Ramos (cell line): ENCODE results near the gene AGRN.
"Not testable (repeated sequence)": the region's sequence is repeated elsewhere in the genome, so short reads cannot be mapped to it uniquely, and the experiment has no call there.

Experiments
- in situ Hi-C: fragments of 300-500 bp; cut with MboI; formaldehyde crosslinking; loops from one replicate; pipeline ENCODE4 v1.14.3; 2022; ENCODE audit warnings: low sequenced_read_pairs; ENCODE audit not compliant: unreplicated experiment

Gene AGRN

DNA sequence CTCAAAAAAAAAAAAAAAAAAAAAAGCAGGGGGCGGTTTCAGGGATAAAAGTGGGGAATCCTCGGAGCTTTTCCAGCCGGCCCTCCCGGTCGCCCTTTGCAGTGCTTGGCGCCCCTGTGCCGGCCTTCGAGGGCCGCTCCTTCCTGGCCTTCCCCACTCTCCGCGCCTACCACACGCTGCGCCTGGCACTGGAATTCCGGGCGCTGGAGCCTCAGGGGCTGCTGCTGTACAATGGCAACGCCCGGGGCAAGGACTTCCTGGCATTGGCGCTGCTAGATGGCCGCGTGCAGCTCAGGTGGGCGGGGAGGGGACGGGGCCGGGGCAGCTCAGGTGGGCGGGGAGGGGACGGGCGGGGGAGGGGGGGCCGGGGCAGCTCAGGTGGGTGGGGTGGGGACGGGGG, 28.8 kb downstream of the AGRN start:
- in situ Hi-C loops, result no loop called here

DNA sequence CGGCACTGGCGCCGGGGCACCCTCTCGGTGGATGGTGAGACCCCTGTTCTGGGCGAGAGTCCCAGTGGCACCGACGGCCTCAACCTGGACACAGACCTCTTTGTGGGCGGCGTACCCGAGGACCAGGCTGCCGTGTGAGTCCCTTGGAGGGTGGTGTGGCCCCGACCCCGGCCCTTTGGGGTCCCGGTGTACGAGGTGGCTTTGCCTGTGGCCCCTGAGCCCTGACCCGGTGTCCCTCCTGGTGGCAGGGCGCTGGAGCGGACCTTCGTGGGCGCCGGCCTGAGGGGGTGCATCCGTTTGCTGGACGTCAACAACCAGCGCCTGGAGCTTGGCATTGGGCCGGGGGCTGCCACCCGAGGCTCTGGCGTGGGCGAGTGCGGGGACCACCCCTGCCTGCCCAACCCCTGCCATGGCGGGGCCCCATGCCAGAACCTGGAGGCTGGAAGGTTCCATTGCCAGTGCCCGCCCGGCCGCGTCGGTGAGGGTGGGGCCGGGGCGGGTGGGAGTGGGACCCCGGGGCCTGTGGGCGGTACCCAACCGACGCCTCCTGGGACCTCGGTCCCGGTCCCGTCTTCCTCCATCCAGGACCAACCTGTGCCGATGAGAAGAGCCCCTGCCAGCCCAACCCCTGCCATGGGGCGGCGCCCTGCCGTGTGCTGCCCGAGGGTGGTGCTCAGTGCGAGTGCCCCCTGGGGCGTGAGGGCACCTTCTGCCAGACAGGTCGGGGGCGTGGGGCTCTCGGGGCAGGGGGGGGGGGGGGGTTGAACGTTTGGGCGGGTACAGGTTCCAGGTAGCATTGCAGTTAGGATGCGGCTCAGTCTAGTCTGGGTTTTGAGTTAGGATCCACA, 29.6 kb downstream of the AGRN start:
- in situ Hi-C loops, result loop anchor here (5.0 kb wide), 1 partner anchor 63 kb away; no protein-coding TSS in a partner anchor

DNA sequence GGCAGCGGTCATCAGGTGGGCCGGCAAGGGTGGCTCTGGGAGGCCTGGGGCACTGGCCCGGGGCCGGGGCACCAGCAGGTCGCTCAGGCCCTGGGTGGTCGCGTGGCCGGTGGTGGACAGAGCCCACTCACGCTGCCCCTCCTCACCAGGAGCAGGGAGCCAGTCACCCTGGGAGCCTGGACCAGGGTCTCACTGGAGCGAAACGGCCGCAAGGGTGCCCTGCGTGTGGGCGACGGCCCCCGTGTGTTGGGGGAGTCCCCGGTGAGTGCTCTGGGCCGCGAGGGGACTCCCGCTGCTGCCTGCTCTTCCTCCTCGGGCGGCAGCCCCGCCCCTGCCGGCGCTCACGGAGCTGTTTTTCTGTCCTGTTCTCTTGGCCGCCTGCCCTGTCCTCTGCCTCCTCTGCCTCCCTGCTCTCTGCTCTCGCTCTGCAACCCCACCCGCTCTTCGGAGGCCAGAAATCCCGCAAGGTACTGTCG, 30.7 kb downstream of the AGRN start:
- in situ Hi-C loops, result loop anchor here (5.0 kb wide), 1 partner anchor 62 kb away; no protein-coding TSS in a partner anchor

DNA sequence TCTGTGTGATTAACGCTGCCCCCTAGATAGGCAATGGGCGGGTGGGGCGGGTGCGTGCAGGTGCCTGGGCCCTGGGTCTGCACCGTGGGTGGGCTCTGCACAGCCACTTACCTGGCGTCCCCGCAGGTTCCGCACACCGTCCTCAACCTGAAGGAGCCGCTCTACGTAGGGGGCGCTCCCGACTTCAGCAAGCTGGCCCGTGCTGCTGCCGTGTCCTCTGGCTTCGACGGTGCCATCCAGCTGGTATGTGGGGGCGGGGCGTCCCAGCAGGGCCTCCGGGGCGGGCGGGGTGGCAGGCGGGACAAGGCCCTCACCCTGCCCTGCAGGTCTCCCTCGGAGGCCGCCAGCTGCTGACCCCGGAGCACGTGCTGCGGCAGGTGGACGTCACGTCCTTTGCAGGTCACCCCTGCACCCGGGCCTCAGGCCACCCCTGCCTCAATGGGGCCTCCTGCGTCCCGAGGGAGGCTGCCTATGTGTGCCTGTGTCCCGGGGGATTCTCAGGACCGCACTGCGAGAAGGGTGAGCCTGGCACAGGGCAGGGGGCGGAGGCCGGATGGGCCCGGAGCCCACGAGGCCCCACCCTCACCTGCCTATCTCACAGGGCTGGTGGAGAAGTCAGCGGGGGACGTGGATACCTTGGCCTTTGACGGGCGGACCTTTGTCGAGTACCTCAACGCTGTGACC, 31.3 kb downstream of the AGRN start:
- in situ Hi-C loops, result loop anchor here (5.0 kb wide), 1 partner anchor 61 kb away; no protein-coding TSS in a partner anchor

DNA sequence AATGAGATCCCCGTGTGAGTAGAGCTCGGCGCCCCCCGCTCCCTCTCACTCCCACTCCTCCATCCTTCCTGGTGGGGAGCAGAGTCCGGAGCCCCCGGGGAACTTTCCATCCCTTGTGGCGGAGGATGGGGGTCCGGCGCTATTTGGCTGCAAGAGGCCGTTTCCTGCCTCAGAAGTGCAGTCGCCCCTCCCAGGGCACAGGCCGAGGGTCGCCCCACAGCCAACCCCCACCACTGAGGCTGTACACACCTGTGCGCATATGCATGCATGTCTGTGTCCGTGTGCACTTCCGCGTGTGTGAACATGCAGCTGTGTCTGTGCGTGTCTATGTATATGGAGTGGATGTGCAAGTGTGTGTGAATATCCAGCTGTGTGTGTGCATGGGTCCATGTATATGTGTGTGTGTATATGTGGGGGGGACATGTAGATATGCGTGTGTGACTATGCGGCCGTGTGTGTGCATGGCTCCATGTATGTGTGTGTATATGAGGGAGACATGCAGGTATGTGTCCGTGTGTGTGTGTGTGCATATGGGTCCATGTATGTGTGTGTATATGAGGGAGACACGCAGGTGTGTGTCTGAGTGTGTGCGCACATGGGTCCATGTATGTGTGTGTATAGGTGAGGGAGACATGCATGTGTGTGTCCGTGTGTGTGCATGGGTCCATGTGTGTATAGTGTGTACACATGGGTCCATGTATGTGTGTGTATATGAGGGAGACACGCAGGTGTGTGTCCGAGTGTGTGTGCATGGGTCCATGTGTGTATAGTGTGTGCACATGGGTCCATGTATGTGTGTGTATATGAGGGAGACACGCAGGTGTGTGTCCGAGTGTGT, 32.3 kb downstream of the AGRN start:
- in situ Hi-C loops, result loop anchor here (5.0 kb wide), 1 partner anchor 60 kb away; no protein-coding TSS in a partner anchor

DNA sequence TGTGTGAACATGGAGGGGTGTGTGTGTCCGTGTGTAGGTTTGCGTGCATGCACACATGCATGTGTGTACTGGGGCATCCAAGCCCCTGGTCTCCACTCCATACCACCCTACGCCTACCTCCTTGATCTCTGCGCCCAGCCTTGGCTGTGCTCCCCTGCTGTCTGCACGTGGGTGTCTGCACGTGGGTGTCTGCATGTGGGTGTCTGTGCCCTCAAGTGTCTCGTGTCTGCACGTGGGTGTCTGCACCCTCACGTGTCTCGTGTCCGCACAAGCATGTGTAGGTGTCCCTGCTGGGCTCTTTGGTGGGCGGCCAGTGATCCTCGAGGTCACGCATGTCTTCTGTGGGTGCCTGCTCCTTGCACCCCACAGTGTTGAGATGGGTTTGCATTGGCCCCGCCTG, 33.1 kb downstream of the AGRN start:
- in situ Hi-C loops, result loop anchor here (5.0 kb wide), 1 partner anchor 59 kb away; no protein-coding TSS in a partner anchor

DNA sequence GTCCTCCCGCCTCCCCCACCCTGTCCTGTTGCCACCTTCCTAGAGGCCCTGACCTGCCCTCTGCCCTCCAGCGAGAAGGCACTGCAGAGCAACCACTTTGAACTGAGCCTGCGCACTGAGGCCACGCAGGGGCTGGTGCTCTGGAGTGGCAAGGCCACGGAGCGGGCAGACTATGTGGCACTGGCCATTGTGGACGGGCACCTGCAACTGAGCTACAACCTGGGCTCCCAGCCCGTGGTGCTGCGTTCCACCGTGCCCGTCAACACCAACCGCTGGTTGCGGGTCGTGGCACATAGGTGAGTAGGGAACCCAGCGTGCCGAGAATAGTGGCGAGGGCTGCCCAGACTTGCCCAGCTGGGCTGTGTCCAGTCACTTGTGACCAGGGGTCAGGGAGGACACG, 33.8 kb downstream of the AGRN start:
- in situ Hi-C loops, result loop anchor here (5.0 kb wide), 1 partner anchor 59 kb away; no protein-coding TSS in a partner anchor

DNA sequence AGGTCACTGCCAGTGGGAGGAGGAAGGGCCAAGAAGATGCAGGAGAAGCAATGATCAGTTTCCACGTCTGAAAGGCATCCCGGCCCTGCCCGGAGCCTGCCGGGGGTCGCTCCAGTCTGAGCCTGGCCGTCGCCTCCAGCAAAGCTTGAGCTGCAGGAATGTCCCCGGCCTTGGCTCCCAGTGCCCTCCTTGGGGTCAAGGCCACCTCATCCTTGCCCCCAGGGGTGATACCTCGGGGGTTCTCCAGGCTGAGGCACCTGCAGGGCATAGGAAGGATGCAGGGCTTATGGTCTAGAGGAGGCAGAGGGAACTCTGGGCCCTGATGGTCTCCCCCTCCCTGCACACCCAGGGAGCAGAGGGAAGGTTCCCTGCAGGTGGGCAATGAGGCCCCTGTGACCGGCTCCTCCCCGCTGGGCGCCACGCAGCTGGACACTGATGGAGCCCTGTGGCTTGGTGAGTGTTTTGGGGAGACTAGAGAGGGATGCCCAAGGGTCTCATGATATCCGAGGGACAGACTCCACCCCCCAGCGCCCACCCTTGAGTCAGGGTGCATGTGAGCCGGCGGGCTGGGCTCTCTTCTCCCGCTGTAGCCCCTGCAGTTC, 34.3 kb downstream of the AGRN start:
- in situ Hi-C loops, result loop anchor here (5.0 kb wide), 1 partner anchor 58 kb away; no protein-coding TSS in a partner anchor

DNA sequence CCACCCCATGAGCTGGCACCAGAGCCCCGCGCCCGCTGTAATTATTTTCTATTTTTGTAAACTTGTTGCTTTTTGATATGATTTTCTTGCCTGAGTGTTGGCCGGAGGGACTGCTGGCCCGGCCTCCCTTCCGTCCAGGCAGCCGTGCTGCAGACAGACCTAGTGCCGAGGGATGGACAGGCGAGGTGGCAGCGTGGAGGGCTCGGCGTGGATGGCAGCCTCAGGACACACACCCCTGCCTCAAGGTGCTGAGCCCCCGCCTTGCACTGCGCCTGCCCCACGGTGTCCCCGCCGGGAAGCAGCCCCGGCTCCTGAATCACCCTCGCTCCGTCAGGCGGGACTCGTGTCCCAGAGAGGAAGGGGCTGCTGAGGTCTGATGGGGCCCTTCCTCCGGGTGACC, 35.1 kb downstream of the AGRN start:
- in situ Hi-C loops, result loop anchor here (5.0 kb wide), 1 partner anchor 57 kb away; no protein-coding TSS in a partner anchor

DNA sequence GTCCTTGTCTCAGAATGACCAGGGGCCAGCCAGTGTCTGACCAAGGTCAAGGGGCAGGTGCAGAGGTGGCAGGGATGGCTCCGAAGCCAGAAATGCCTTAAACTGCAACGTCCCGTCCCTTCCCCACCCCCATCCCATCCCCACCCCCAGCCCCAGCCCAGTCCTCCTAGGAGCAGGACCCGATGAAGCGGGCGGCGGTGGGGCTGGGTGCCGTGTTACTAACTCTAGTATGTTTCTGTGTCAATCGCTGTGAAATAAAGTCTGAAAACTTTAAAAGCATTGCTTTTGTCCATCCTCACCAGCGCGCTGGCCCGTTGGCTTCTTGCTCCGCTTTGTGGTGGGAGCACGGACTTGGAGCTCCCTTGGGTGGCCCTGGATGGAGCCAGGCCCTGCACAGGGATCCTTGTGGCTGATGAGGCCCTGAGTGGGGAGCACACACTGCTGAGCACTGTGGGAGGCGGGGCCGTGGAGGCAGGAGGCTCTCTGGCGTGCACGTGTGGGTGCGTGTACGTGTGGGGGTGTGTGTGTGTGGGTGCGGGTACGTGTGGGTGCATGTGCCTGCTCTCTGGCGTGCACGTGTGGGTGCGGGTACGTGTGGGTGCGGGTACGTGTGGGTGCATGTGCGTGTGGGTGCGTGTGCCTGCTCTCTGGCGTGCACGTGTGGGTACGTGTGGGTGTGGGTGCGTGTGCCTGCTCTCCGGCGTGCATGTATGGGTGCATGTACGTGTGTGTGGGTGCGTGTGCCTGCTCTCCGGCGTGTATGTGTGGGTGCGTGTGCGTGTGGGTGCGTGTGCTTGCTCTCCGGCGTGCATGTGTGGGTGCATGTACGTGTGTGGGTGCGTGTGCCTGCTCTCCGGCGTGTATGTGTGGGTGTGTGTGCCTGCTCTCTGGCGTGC, 36.2 kb downstream of the AGRN start:
- in situ Hi-C loops, result no loop called here

DNA sequence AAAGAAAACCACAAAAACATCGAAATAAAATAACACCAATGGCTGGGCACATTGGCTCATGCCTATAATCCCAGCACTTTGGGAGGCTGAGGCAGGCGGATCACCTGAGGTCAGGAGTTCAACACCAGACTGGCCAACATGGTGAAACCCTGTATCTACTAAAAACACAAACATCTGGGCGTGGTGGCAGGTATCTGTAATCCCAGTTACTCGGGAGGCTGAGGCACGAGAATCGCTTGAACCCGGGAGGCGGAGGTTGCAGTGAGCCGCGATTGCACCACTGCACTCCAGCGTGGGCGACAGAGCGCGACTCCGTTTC, 37.8 kb downstream of the AGRN start:
- in situ Hi-C loops, result not testable (repeated sequence)

DNA sequence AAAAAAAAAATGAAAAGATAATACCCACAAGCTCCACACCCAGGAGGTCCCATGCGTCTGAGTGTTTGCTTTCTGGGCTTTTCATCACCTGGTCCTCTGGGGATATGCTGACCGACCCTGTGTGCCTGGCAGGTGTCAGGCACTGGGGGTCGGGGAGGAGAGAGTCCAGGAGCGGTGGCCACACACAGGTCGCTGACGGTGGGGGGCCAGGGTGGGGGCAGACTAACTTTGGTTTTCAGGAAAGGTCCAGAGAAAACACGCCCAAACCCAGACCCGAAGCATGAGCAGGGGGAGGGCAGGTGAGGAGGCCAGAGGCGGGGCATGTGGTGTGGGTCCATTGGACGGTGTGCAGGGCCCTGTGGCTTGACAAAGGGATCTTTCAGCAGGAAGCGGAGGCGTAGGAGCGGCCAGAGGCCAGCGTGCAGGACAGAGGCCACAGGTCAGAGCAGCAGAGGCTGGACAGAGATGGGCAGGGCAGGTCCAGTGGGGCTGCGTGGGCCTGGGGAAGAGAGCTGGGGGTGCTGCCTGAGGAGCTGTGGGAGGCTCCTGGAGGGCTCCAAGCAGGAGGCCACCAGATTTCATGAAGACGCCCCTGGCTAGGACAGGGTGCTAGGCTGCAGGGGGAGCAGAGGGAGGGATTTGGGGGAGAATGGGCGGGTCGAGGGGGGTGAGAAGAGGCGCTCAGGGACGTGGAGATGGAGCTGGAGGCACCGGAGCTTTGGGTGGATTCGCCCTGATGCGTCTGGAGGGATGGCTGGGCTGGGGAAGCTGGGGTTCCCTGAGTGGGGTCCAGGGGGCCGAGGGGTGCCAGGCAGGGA, 38.4 kb downstream of the AGRN start:
- in situ Hi-C loops, result no loop called here

DNA sequence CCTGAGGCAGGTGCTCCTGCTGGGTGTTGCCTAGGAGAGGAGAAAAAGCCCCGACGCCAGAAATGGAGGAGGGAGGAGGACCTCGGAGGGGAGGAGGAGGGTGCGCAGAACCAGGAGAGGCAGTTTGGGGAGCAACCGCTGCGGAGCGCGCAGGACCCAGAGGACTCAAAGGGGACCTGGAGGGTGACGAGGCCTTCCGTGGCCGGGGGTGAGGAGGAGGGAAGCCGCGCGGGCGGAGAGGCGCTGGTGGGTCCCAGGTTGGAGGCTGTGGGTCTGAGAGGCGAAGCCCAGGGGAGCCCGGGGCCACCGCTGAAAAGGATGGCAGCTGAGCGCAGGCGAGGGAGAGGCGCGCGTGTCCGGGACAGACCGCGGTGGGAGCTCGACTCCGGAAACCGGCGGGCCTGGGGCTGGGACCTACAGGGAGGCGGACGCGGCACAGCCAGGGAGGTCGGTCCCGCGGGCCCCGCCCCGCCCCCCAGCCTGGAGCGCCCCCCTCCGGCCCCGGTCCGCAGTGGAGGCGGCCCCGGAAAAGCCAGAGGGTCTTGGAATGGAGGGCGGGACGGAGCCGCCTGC, 39.1 kb downstream of the AGRN start:
- in situ Hi-C loops, result no loop called here

DNA sequence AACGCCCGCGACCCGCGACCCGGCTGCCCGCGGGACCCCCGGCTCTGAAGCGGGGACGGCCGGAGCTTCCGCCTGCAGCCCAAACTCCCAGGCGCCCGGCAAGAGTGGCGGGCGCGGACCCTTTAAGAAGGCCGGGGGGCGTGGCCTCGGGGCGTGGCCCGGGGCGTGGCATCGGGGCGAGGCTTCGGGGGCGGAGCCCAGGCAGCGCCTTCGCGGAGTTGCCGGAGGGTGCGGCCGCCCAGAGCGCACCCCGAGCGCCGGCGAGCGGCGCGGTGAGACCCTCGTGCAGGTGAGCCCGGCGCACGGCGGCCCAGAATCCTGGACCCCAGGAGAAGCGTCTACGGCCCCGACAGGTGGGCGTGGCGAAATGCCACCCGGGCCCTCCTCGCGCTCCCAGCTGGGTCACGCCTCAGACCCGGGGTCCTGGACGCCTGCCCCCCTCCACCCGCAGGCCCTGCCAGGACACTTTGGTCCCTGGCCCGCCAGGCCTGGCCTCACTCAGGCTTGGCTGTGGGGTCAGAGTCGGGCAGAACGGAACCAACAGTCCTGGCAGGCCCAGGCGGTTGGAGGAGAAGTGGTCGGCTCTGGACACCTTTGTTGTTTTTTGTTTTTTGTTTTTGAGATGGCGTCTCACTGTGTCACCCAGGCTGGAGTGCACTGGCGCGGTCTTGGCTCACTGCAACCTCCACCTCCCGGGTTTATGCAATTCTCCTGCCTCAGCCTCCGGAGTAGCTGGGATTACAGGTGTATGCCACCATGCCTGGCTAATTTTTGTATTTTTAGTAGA, 39.8 kb downstream of the AGRN start:
- in situ Hi-C loops, result no loop called here

DNA sequence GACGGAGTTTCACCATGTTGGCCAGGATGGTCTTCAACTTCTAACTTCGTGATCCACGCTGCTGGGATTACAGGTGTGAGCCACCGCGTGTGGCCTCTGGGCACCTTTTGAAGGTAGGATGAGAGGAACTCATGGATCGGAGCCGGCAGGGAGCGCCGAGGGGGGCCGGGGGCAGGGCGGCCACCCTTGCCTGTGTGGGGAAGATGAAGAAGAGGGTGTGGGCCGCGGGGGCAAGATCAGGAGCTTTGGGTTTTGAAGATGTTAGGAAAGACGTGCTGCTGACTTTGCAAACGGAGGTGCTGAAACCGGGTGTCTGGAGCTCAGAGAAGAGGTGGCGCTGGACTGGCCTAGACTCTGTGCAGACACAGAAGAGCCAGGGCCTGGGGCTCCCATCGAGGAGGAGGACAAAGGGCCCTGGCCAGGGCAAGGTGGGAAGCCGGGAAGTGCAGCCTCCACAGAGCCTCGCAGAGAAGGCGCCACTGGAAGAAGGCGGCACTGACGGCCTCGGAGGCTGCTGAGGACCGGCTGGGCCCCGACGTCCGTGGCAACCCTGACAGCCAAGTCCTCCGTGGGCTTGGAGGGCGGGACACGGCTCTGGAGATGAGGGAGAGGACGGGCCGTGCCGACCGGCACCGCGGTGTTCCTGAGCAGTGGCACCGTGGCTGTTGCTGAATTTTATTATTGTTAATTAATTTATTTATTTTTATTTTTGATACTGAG, 40.5 kb downstream of the AGRN start:
- in situ Hi-C loops, result no loop called here

DNA sequence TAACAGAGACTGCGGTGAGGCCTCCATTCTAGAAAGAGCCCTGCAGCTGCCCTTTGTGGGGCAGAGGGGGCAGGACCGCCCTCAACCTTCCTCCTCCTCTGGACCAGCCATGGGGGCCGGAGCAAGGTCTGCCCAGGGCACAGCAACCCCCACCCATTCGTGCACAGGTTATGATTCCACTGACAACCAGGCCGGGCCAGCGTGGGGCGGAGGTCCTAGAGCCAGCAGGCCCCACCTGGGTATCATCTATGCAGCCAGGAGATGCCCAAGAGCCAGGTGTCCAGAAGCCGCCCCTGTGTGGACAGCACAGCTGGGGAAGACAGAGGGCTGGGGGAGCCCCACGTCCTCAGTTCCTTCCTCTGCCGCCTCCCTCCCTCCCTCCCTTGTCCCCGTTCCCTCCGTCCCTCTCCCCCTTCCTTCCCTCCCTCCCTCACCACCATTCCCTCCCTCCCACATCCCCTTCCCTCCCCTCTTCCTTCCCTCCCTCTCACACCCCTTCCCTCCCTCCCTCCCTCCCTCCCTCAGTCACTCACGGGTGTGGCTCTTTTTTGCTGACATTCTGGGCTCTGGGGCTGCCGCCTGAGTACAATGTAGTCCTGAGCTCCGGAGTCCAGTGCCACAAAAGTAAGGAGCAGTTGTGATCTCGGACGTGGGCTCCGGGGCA, 41.9 kb downstream of the AGRN start:
- in situ Hi-C loops, result no loop called here
